Lung microvascular endothelial cell (primary cell): ENCODE results near the gene DUSP10. TPM values are rescaled to one million over a fixed set of nuclear protein-coding genes. Genes with fewer than 3 reads are reported as not detected.

Experiments
- DNase-seq, 2 donors: peaks; one replicate each; pipeline versions ENCODE4 v3.0.0 to v3.0.0-alpha.2; 2010; ENCODE audit warnings: low read depth in 2 of 2
- total RNA-seq: library from RNA; depleted of rRNA; stranded (reverse); fragments of >200 nt; gene quantifications from 2 replicates; pipeline ENCODE4 v1.2.1, GENCODE V29; 2014

DUSP10 gene
- total RNA-seq, 1 donor from 2014 or later = 1.8 TPM

GRCh38 chr1:221696027-221696426, 45.9 kb downstream of the DUSP10 start:
- no peak for DNase-seq

- no peak for DNase-seq
These were observed 46.6 kb downstream of the DUSP10 start for GRCh38 chr1:221695301-221695700.

GRCh38 chr1:221694109-221694508, 47.8 kb downstream of the DUSP10 start:
- DNase-seq = no peak

- no peak for DNase-seq
These were observed 48.8 kb downstream of the DUSP10 start for GRCh38 chr1:221693087-221693486.

GRCh38 chr1:221692643-221693042, 49.2 kb downstream of the DUSP10 start:
- DNase-seq = no peak

GRCh38 chr1:221691261-221691660, 50.6 kb downstream of the DUSP10 start:
- DNase-seq = no peak

- no peak for DNase-seq
These were observed 51.0 kb downstream of the DUSP10 start for GRCh38 chr1:221690858-221691257.

GRCh38 chr1:221689138-221689537, 52.8 kb downstream of the DUSP10 start:
- peak in 1 of 2 donors; percentile 71 for DNase-seq

- no peak for DNase-seq
These were observed 53.4 kb downstream of the DUSP10 start for GRCh38 chr1:221688488-221688843.

GRCh38 chr1:221687836-221688487, 53.9 kb downstream of the DUSP10 start:
- DNase-seq = no peak

GRCh38 chr1:221683681-221684080, 58.2 kb downstream of the DUSP10 start:
- DNase-seq = no peak

GRCh38 chr1:221680085-221680484, 61.8 kb downstream of the DUSP10 start:
- DNase-seq = no peak

- no peak for DNase-seq
These were observed 63.9 kb downstream of the DUSP10 start for GRCh38 chr1:221678014-221678413.

- no peak for DNase-seq
These were observed 65.7 kb downstream of the DUSP10 start for GRCh38 chr1:221675880-221676800.

GRCh38 chr1:221672965-221673364, 68.9 kb downstream of the DUSP10 start:
- no peak for DNase-seq

- DNase-seq = peak in 1 of 2 donors; percentile 72
These were observed 69.6 kb downstream of the DUSP10 start for GRCh38 chr1:221672239-221672645.

GRCh38 chr1:221670081-221670480, 71.8 kb downstream of the DUSP10 start:
- DNase-seq = no peak

- DNase-seq = no peak
These were observed 72.4 kb downstream of the DUSP10 start for GRCh38 chr1:221669441-221669840.

- DNase-seq = peak in 1 of 2 donors; percentile 66
These were observed 74.4 kb downstream of the DUSP10 start for GRCh38 chr1:221667504-221667903.

GRCh38 chr1:221664253-221664652, 77.6 kb downstream of the DUSP10 start:
- no peak for DNase-seq

- no peak for DNase-seq
These were observed 78.6 kb downstream of the DUSP10 start for GRCh38 chr1:221663321-221663720.

GRCh38 chr1:221655766-221656305, 86.1 kb downstream of the DUSP10 start:
- DNase-seq = no peak
